SK-N-DZ (cell line): ENCODE measurements around the gene ADCY1.

Experiments
- DNase-seq: peaks from one replicate; pipeline ENCODE4 v3.0.0-alpha.2; 2015; ENCODE audit warnings: low spot score

The ADCY1 gene

GRCh38 chr7:45650404-45651394 is 76.5 kb downstream of the ADCY1 start:
- DNase-seq: no peak

GRCh38 chr7:45651540-45651939 is 77.4 kb downstream of the ADCY1 start:
- DNase-seq: no peak

- DNase-seq: no peak
Observed at GRCh38 chr7:45652630-45653029, 78.5 kb downstream of the ADCY1 start.

- DNase-seq: no peak
Observed at GRCh38 chr7:45653209-45653907, 79.2 kb downstream of the ADCY1 start.

- DNase-seq: no peak
Observed at GRCh38 chr7:45654341-45654740, 80.2 kb downstream of the ADCY1 start.

- no peak for DNase-seq
Observed at GRCh38 chr7:45655539-45655938, 81.4 kb downstream of the ADCY1 start.

- DNase-seq: no peak
Observed at GRCh38 chr7:45656431-45656830, 82.3 kb downstream of the ADCY1 start.

- DNase-seq: no peak
Observed at GRCh38 chr7:45657136-45657889, 83.1 kb downstream of the ADCY1 start.

GRCh38 chr7:45657890-45658715 is 83.9 kb downstream of the ADCY1 start:
- no peak for DNase-seq

GRCh38 chr7:45658716-45659495 is 84.7 kb downstream of the ADCY1 start:
- no peak for DNase-seq

GRCh38 chr7:45659496-45660139 is 85.5 kb downstream of the ADCY1 start:
- no peak for DNase-seq

GRCh38 chr7:45660201-45660900 is 86.2 kb downstream of the ADCY1 start:
- DNase-seq: no peak

- DNase-seq: no peak
Observed at GRCh38 chr7:45660901-45661211, 86.7 kb downstream of the ADCY1 start.

- no peak for DNase-seq
Observed at GRCh38 chr7:45661302-45661995, 87.3 kb downstream of the ADCY1 start.

- no peak for DNase-seq
Observed at GRCh38 chr7:45662018-45662417, 87.8 kb downstream of the ADCY1 start.

GRCh38 chr7:45662540-45663166 is 88.5 kb downstream of the ADCY1 start:
- no peak for DNase-seq

- DNase-seq: no peak
Observed at GRCh38 chr7:45663167-45663921, 89.2 kb downstream of the ADCY1 start.
